ENCODE data around the gene METTL14. TPM values are rescaled to one million over a fixed set of nuclear protein-coding genes. Genes with fewer than 3 reads are reported as not detected.

The METTL14 gene
- total RNA-seq, 1 donor from 2014 or later, result 52.1 TPM

GRCh38 chr4:118729287-118730286 is 44.4 kb downstream of the METTL14 start:
- H3K4me3 ChIP-seq (ENCODE audit: low read depth, low read length), result no peak overlapping the region

DNA sequence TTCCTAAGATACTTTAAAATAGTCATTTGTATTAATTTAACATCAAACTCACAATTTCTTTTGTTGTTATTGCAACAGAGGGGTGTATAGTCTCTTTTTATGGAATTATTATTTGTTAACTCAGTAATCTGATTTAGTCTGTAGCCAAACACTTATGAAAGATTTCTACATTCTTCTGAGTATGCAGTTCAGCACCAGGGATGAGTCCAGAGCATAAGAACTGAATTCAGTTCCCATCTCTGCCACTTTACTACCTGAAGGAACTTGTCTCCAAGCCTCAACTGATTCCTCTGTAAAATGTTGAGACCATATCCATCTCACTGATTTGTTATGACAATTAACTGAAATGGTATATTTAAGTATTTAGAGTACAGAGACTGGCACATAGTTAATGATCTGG is 45.5 kb downstream of the METTL14 start:
- TF ChIP-seq, protein P1, sequence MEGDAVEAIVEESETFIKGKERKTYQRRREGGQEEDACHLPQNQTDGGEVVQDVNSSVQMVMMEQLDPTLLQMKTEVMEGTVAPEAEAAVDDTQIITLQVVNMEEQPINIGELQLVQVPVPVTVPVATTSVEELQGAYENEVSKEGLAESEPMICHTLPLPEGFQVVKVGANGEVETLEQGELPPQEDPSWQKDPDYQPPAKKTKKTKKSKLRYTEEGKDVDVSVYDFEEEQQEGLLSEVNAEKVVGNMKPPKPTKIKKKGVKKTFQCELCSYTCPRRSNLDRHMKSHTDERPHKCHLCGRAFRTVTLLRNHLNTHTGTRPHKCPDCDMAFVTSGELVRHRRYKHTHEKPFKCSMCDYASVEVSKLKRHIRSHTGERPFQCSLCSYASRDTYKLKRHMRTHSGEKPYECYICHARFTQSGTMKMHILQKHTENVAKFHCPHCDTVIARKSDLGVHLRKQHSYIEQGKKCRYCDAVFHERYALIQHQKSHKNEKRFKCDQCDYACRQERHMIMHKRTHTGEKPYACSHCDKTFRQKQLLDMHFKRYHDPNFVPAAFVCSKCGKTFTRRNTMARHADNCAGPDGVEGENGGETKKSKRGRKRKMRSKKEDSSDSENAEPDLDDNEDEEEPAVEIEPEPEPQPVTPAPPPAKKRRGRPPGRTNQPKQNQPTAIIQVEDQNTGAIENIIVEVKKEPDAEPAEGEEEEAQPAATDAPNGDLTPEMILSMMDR (IDR thresholded peaks at IDR 0.05; ENCODE audit: insufficient read depth, low read length, poor library complexity, severe bottlenecking), result no peak
- no peaks in the 10 kb centered on the region for H3K27me3 ChIP-seq (ENCODE audit: control insufficient read depth, insufficient read depth, low read length)
- H3K36me3 ChIP-seq (ENCODE audit: control insufficient read depth, insufficient read depth, low read length), result no peaks in the 10 kb centered on the region
- DNase-seq (ENCODE audit: low read depth), result no peak
- H3K4me3 ChIP-seq (ENCODE audit: low read depth, low read length), result no peak overlapping the region

More at GRCh38 chr4:118729287-118730286, 44.4 kb downstream of the METTL14 start:
- Histone ChIP-seq H3K36me3 (ENCODE audit: control insufficient read depth, insufficient read depth, low read length) (peaks cover 3% of the 10 kb centered on the region), H3K27me3 (ENCODE audit: control insufficient read depth, insufficient read depth, low read length) (no peaks in the 10 kb centered on the region)
- DNase-seq (ENCODE audit: low read depth), result no peak
- TF ChIP-seq, protein P1 (IDR thresholded peaks at IDR 0.05; ENCODE audit: insufficient read depth, low read length, poor library complexity, severe bottlenecking), result no peak

GRCh38 chr4:118732591-118733330 is 47.6 kb downstream of the METTL14 start:
- no peak for DNase-seq (ENCODE audit: low read depth)
- H3K36me3 ChIP-seq (ENCODE audit: control insufficient read depth, insufficient read depth, low read length), result no peaks in the 10 kb centered on the region
- H3K27me3 ChIP-seq (ENCODE audit: control insufficient read depth, insufficient read depth, low read length), result no peaks in the 10 kb centered on the region
- H3K4me3 ChIP-seq (ENCODE audit: low read depth, low read length), result no peak overlapping the region
- TF ChIP-seq, protein P1 (IDR thresholded peaks at IDR 0.05; ENCODE audit: insufficient read depth, low read length, poor library complexity, severe bottlenecking), result no peak

GRCh38 chr4:118734491-118735205 is 49.5 kb downstream of the METTL14 start:
- TF ChIP-seq, protein P1 (IDR thresholded peaks at IDR 0.05; ENCODE audit: insufficient read depth, low read length, poor library complexity, severe bottlenecking), result no peak
- no peak overlapping the region for H3K4me3 ChIP-seq (ENCODE audit: low read depth, low read length)
- no peaks in the 10 kb centered on the region for H3K27me3 ChIP-seq (ENCODE audit: control insufficient read depth, insufficient read depth, low read length)
- DNase-seq (ENCODE audit: low read depth), result no peak
- no peaks in the 10 kb centered on the region for H3K36me3 ChIP-seq (ENCODE audit: control insufficient read depth, insufficient read depth, low read length)

DNA sequence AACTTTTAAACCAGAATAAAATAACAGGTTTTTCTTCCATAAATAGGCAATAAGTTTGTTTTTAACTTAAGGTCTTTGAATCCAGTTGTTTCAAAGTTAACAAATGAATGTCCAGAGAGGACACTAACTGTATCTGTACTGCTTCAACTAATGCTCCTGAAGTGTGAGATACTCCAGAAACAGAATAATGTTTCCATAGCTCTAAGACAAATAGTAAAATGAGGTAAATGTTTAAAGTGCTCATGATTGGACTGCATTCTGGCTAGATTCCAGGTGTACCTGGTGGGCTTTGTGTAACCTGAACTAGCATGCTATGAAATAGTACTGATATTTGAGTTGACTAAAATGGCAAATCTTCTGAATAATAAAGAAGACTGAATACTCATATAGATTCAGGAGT is 51.7 kb downstream of the METTL14 start:
- H3K36me3 ChIP-seq (ENCODE audit: control insufficient read depth, insufficient read depth, low read length), result no peaks in the 10 kb centered on the region
- no peak for DNase-seq (ENCODE audit: low read depth)
- H3K4me3 ChIP-seq (ENCODE audit: low read depth, low read length), result no peak overlapping the region
- no peaks in the 10 kb centered on the region for H3K27me3 ChIP-seq (ENCODE audit: control insufficient read depth, insufficient read depth, low read length)
- TF ChIP-seq, protein P1 (IDR thresholded peaks at IDR 0.05; ENCODE audit: insufficient read depth, low read length, poor library complexity, severe bottlenecking), result no peak
